Upper lobe of left lung (tissue), 4 donors: ENCODE data around the gene VTCN1.

ENCODE experiments used
- EP300 ChIP-seq, 4 donors: sonication (generic); formaldehyde crosslinking; IDR thresholded peaks; one replicate each; pipeline ENCODE4 v1.5.1; 2017; ENCODE audit warnings: antibody characterized with exemption in 4 of 4, control low read depth in 2 of 4
- POLR2A ChIP-seq, 4 donors: fragments of 450-650 bp; IDR thresholded peaks; one replicate each; pipeline ENCODE4 v1.5.1; 2016 to 2017; ENCODE audit warnings: antibody characterized with exemption in 4 of 4, mild to moderate bottlenecking in 2 of 4
- POLR2AphosphoS5 ChIP-seq, 2 donors: sonication (generic); formaldehyde crosslinking; IDR thresholded peaks; one replicate each; pipeline ENCODE4 v1.5.1; 2017; ENCODE audit warnings: antibody characterized with exemption in 2 of 2
- TF ChIP-seq, protein P1 (sequence below), 6 experiments: fragments of 450-650 bp in 4 of 6; fragments of 200-600 bp in 2 of 6; sonication (generic) in 2 of 6; IDR thresholded peaks; one replicate each; pipeline ENCODE4 v1.5.1; 2016 to 2019; ENCODE audit warnings: antibody characterized with exemption in 6 of 6

GRCh38 chr1:117128323-117129079, 82.2 kb downstream of the VTCN1 start:
- TF ChIP-seq, protein P1, sequence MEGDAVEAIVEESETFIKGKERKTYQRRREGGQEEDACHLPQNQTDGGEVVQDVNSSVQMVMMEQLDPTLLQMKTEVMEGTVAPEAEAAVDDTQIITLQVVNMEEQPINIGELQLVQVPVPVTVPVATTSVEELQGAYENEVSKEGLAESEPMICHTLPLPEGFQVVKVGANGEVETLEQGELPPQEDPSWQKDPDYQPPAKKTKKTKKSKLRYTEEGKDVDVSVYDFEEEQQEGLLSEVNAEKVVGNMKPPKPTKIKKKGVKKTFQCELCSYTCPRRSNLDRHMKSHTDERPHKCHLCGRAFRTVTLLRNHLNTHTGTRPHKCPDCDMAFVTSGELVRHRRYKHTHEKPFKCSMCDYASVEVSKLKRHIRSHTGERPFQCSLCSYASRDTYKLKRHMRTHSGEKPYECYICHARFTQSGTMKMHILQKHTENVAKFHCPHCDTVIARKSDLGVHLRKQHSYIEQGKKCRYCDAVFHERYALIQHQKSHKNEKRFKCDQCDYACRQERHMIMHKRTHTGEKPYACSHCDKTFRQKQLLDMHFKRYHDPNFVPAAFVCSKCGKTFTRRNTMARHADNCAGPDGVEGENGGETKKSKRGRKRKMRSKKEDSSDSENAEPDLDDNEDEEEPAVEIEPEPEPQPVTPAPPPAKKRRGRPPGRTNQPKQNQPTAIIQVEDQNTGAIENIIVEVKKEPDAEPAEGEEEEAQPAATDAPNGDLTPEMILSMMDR (IDR thresholded peaks at IDR 0.05), result peak in 4 of 6 experiments; percentile 14 to 43 (median 28)
- TF ChIP-seq POLR2A (IDR thresholded peaks at IDR 0.05), result no peak
- no peak for TF ChIP-seq POLR2AphosphoS5 (IDR thresholded peaks at IDR 0.05)
- no peak for TF ChIP-seq EP300 (IDR thresholded peaks at IDR 0.05)
